Right forelimb (tissue), 1 donor: Measurements from ENCODE around the gene MTHFR.

Experiments
- DNase-seq: peaks from one replicate; pipeline ENCODE4 v3.0.0-alpha.2; 2018

The MTHFR gene

GRCh38 chr1:11780380-11781147 is 25.2 kb downstream of the MTHFR start:
- DNase-seq = no peak

- no peak for DNase-seq
Measured at GRCh38 chr1:11779715-11780379, 25.9 kb downstream of the MTHFR start.

GRCh38 chr1:11778844-11779623 is 26.7 kb downstream of the MTHFR start:
- no peak for DNase-seq

GRCh38 chr1:11778336-11778735 is 27.4 kb downstream of the MTHFR start:
- no peak for DNase-seq

GRCh38 chr1:11777658-11778322 is 28.0 kb downstream of the MTHFR start:
- no peak for DNase-seq

- DNase-seq = no peak
Measured at GRCh38 chr1:11774753-11775152, 31.0 kb downstream of the MTHFR start.

GRCh38 chr1:11772458-11772857 is 33.3 kb downstream of the MTHFR start:
- no peak for DNase-seq

GRCh38 chr1:11771481-11772043 is 34.2 kb downstream of the MTHFR start:
- no peak for DNase-seq

GRCh38 chr1:11770011-11770410 is 35.8 kb downstream of the MTHFR start:
- DNase-seq = no peak

- DNase-seq = no peak
Measured at GRCh38 chr1:11769274-11769673, 36.5 kb downstream of the MTHFR start.

GRCh38 chr1:11768821-11769220 is 36.9 kb downstream of the MTHFR start:
- no peak for DNase-seq

- no peak for DNase-seq
Measured at GRCh38 chr1:11767922-11768704, 37.7 kb downstream of the MTHFR start.

GRCh38 chr1:11766429-11766776 is 39.4 kb downstream of the MTHFR start:
- no peak for DNase-seq

- DNase-seq = no peak
Measured at GRCh38 chr1:11765661-11766428, 39.9 kb downstream of the MTHFR start.

GRCh38 chr1:11764519-11764918 is 41.2 kb downstream of the MTHFR start:
- no peak for DNase-seq

GRCh38 chr1:11764115-11764514 is 41.6 kb downstream of the MTHFR start:
- no peak for DNase-seq

- DNase-seq = no peak
Measured at GRCh38 chr1:11761988-11762406, 43.8 kb downstream of the MTHFR start, which contains the start of gene C1orf167. Gene C1orf167 (plus strand): TSS chr1:11762193. CDS start chr1:11764401, 2,208 bp downstream.

GRCh38 chr1:11761285-11761684 is 44.5 kb downstream of the MTHFR start:
- no peak for DNase-seq

- no peak for DNase-seq
Measured at GRCh38 chr1:11759791-11760190, 46.0 kb downstream of the MTHFR start.

- DNase-seq = no peak
Measured at GRCh38 chr1:11757047-11757446, 48.7 kb downstream of the MTHFR start.

- no peak for DNase-seq
Measured at GRCh38 chr1:11753555-11754208, 52.1 kb downstream of the MTHFR start.
